HG03565 (cell line): ENCODE results near the gene PPP2R5C.
A peak's percentile ranks its signal among the peaks of the same experiment; 100 is the strongest.
"Not testable (repeated sequence)": the region's sequence is repeated elsewhere in the genome, so short reads cannot be mapped to it uniquely, and the experiment has no call there.

Experiments
- ATAC-seq: cut with Tn5 transposase; IDR thresholded peaks from one replicate; pipeline ENCODE4 v1.9.1; 2021; ENCODE audit warnings: mild to moderate bottlenecking, moderate library complexity; ENCODE audit not compliant: unreplicated experiment

PPP2R5C gene

GRCh38 chr14:101726954-101727302 is 34.6 kb upstream of the PPP2R5C start:
- ATAC-seq, result no peak

GRCh38 chr14:101727611-101728366 is 33.7 kb upstream of the PPP2R5C start:
- ATAC-seq, result no peak

- ATAC-seq, result no peak
These were observed 33.2 kb upstream of the PPP2R5C start for GRCh38 chr14:101728367-101728742.

GRCh38 chr14:101729382-101729781 is 32.1 kb upstream of the PPP2R5C start:
- ATAC-seq, result no peak

GRCh38 chr14:101730157-101730556 is 31.4 kb upstream of the PPP2R5C start:
- not testable (repeated sequence) for ATAC-seq

GRCh38 chr14:101730626-101731186 is 30.8 kb upstream of the PPP2R5C start:
- ATAC-seq, result no peak

- peak; percentile 81 for ATAC-seq
These were observed 30.1 kb upstream of the PPP2R5C start for GRCh38 chr14:101731187-101732080.

GRCh38 chr14:101732118-101732517 is 29.4 kb upstream of the PPP2R5C start:
- no peak for ATAC-seq

- ATAC-seq, result no peak
These were observed 28.3 kb upstream of the PPP2R5C start for GRCh38 chr14:101733211-101733610.

GRCh38 chr14:101734246-101734847 is 27.2 kb upstream of the PPP2R5C start:
- no peak for ATAC-seq

- no peak for ATAC-seq
These were observed 26.1 kb upstream of the PPP2R5C start for GRCh38 chr14:101735453-101735852.

GRCh38 chr14:101736071-101736470 is 25.4 kb upstream of the PPP2R5C start:
- no peak for ATAC-seq

- ATAC-seq, result no peak
These were observed 24.9 kb upstream of the PPP2R5C start for GRCh38 chr14:101736585-101736984.

GRCh38 chr14:101737414-101738339 is 23.8 kb upstream of the PPP2R5C start:
- ATAC-seq, result no peak

- ATAC-seq, result no peak
These were observed 22.7 kb upstream of the PPP2R5C start for GRCh38 chr14:101738703-101739320.

- no peak for ATAC-seq
These were observed 21.9 kb upstream of the PPP2R5C start for GRCh38 chr14:101739446-101740141.

- ATAC-seq, result no peak
These were observed 20.5 kb upstream of the PPP2R5C start for GRCh38 chr14:101740981-101741380.

- no peak for ATAC-seq
These were observed 17.8 kb upstream of the PPP2R5C start for GRCh38 chr14:101743701-101744100.

GRCh38 chr14:101744382-101744781 is 17.1 kb upstream of the PPP2R5C start:
- not testable (repeated sequence) for ATAC-seq
